ENCODE measurements around the gene RICTOR. TPM values are rescaled to one million over a fixed set of nuclear protein-coding genes. Genes with fewer than 3 reads are reported as not detected.
A peak's percentile ranks its signal among the peaks of the same experiment; 100 is the strongest.

RICTOR gene
- total and polyA plus RNA-seq, 2 of the 4 experiments (the other 2 are of a cell fraction) = 4.1 to 35.7 TPM

GRCh38 chr5:38979535-38979934 lies 94.7 kb downstream of the RICTOR start:
- Histone ChIP-seq H3K14ac (replicated peaks; ENCODE audit: low read depth, low read length) (no peak overlapping the region), H3K23ac (ENCODE audit: low read depth, low read length) (peak overlapping the region; percentile 11; the same call in 1 of the 2 replicates), H2BK120ac (ENCODE audit: low read depth, low read length) (no peak overlapping the region), H2AFZ (replicated peaks; ENCODE audit: low read length, poor library complexity) (no peak overlapping the region), H2BK20ac (ENCODE audit: low read depth, low read length) (no peak overlapping the region), H3K9ac (ENCODE audit: low read depth, low read length) (no peak overlapping the region), H3K79me1 (ENCODE audit: low read depth in 1 of 2, low read length in 2 of 2) (peaks cover 7 to 18% of the 10 kb centered on the region in 2 experiments), H4K5ac (ENCODE audit: low read depth, low read length) (no peak overlapping the region), H2BK15ac (ENCODE audit: low read depth, low read length) (no peak overlapping the region), H3K27me3 (ENCODE audit: control insufficient read depth, insufficient read depth, low read length) (no peaks in the 10 kb centered on the region), H3K18ac (ENCODE audit: low read depth, low read length) (no peak overlapping the region), H2BK5ac (ENCODE audit: low read depth, low read length, poor library complexity, severe bottlenecking) (no peak overlapping the region), H4K91ac (ENCODE audit: insufficient read depth, low read depth, low read length) (no peak overlapping the region), H3K9me1 (ENCODE audit: insufficient read depth, low read length) (0 out of 2 replicates have a peak, but pooled peaks cover 2% of the 10 kb centered on the region), H3K27ac (ENCODE audit: insufficient read depth, low read length) (no peak overlapping the region), H3K36me3 (ENCODE audit: control insufficient read depth, insufficient read depth, low read length) (peaks cover 5% of the 10 kb centered on the region; the same call in 1 of the 2 replicates), H3K56ac (ENCODE audit: extremely low read depth, insufficient read depth, low read length) (no peak overlapping the region), H4K20me1 (ENCODE audit: insufficient read depth, low read length) (no peaks in the 10 kb centered on the region), H2AK9ac (replicated peaks; ENCODE audit: low read depth, low read length, poor library complexity) (no peak overlapping the region), H3K4me1 (ENCODE audit: control insufficient read depth, insufficient read depth, low read length) (no peaks in the 10 kb centered on the region; the same call in 1 of the 2 replicates), H4K8ac (ENCODE audit: low read depth in 2 of 2, low read length in 2 of 2) (peak overlapping the region in 1 of 2 experiments; percentile 9; a peak in 1 of 4 replicates), H3K4me3 (ENCODE audit: insufficient read depth, low read depth, low read length) (no peak overlapping the region), H2AK5ac (ENCODE audit: low read depth, low read length) (no peak overlapping the region), H3K4ac (ENCODE audit: low read depth, low read length) (no peak overlapping the region), H3K4me2 (ENCODE audit: low read depth, low read length) (no peak overlapping the region), H3K9me3 (ENCODE audit: control insufficient read depth, insufficient read depth, low read length) (no peaks in the 10 kb centered on the region)
- TF ChIP-seq SMC3 (IDR thresholded peaks at IDR 0.05; ENCODE audit: low read depth, low read length) (no peak), MAFK (IDR thresholded peaks at IDR 0.05; ENCODE audit: low read depth, low read length) (no peak), RCOR1 (IDR thresholded peaks at IDR 0.05; ENCODE audit: insufficient replicate concordance, low read length) (no peak), FOS (IDR thresholded peaks at IDR 0.05; ENCODE audit: low read depth, low read length) (no peak)
- no peak for DNase-seq
- intact Hi-C loops (cut with micrococcal nuclease) = no loop called here
- dilution Hi-C loops (cut with HindIII; ENCODE audit: low sequenced_read_pairs, unreplicated experiment) = no loop called here
- no peak for ATAC-seq (ENCODE audit: low read depth)
- POLR2A ChIA-PET (ENCODE audit: unreplicated experiment) = no interaction called here
- BruUV-seq (replicated peaks) = no TSS peak
- WGBS, 2 experiments (ENCODE audit: extremely low coverage in 2 of 2, insufficient read length in 1 of 2) = no CpG with 5 or more reads among the region's 2 CpGs
- in situ Hi-C loops (cut with MboI; ENCODE audit: low sequenced_read_pairs) = no loop called here
- CTCF ChIA-PET = interaction anchor here (1.1 kb wide), 1 partner anchor 101 kb away, joined by 4 read pairs; no protein-coding TSS in a partner anchor
